ENCODE data around the gene CHID1.

DNA sequence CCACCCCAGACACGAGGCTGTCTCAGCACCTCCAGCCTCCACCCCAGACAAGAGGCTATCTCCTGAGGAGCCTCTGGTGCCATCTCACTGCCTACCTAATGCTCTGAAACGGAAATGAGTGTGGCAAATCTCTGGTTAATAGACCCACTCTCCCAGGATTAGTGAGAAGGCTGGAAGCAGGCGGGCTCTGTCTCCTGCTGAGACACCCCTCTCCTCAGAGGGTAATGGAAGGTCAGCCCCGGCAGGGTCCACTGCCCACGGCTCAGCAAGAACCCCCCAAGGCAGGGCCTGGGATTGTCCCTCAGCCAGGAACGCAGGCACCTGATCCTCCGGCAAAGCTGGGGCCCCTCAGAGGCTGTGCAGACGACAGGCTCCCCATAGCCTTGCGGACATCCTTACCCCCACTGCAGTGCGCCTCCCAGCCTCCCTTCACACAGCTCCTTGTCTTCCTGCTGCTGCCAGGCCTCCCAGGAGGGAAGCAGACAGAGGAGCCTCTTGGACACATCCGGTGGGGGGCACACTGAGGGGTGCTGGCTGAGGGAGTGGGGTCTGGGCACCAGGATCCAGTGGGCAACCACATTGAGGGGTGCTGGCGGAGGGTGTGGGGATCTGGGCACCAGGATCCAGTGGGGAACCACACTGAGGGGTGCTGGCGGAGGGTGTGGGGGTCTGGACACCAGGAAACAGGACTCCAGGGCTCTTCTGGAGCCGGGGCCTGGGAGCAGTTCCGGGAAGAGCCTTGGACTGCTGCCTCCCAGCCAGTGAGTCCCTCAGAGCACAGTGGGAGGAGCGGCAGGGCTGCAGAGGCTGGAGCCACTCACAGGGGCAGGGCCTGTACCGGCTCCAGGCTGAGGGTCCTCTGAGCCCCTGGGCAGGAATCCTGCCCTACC lies 13.1 kb downstream of the CHID1 start:
- TF ChIP-seq, protein P1, sequence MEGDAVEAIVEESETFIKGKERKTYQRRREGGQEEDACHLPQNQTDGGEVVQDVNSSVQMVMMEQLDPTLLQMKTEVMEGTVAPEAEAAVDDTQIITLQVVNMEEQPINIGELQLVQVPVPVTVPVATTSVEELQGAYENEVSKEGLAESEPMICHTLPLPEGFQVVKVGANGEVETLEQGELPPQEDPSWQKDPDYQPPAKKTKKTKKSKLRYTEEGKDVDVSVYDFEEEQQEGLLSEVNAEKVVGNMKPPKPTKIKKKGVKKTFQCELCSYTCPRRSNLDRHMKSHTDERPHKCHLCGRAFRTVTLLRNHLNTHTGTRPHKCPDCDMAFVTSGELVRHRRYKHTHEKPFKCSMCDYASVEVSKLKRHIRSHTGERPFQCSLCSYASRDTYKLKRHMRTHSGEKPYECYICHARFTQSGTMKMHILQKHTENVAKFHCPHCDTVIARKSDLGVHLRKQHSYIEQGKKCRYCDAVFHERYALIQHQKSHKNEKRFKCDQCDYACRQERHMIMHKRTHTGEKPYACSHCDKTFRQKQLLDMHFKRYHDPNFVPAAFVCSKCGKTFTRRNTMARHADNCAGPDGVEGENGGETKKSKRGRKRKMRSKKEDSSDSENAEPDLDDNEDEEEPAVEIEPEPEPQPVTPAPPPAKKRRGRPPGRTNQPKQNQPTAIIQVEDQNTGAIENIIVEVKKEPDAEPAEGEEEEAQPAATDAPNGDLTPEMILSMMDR (IDR thresholded peaks at IDR 0.05) = no peak
- no peak for TF ChIP-seq EZH2 (IDR thresholded peaks at IDR 0.05; ENCODE audit: borderline replicate concordance, insufficient read depth, low read depth, low read length, poor library complexity, severe bottlenecking)
